Chondrocyte (in vitro differentiated cells): ENCODE results near the gene FBXO2. TPM values are rescaled to one million over a fixed set of nuclear protein-coding genes. Genes with fewer than 3 reads are reported as not detected.

Experiments used
- DNase-seq: peaks from one replicate; pipeline ENCODE4 v3.0.0; 2021; ENCODE audit warnings: mixed read lengths, low spot score
- H3K27ac Mint-ChIP-seq: one replicate; pipeline ENCODE4 v1.8.0; 2021; ENCODE audit warnings: mild to moderate bottlenecking, moderate library complexity, mixed read lengths; ENCODE audit not compliant: unreplicated experiment
- H3K27me3 Mint-ChIP-seq: 2 replicates; pipeline ENCODE4 v1.8.0; 2021; ENCODE audit warnings: low read depth, mixed read lengths
- H3K36me3 Mint-ChIP-seq: 2 replicates; pipeline ENCODE4 v1.8.0; 2021; ENCODE audit warnings: low read depth, mixed read lengths
- H3K4me1 Mint-ChIP-seq: 2 replicates; pipeline ENCODE4 v1.8.0; 2021; ENCODE audit warnings: low read depth, mild to moderate bottlenecking, mixed read lengths
- H3K4me3 Mint-ChIP-seq: one replicate; pipeline ENCODE4 v1.8.0; 2021; ENCODE audit warnings: mild to moderate bottlenecking, moderate library complexity, mixed read lengths; ENCODE audit not compliant: unreplicated experiment
- H3K9me3 Mint-ChIP-seq: 2 replicates; pipeline ENCODE4 v1.8.0; 2021; ENCODE audit warnings: low read depth, mixed read lengths
- total RNA-seq: library from RNA; stranded (reverse); gene quantifications from 3 replicates; pipeline ENCODE4 v1.2.1, GENCODE V29; 2021
- TF ChIP-seq, protein P1 (sequence below): fragments of 200-600 bp; sonication (generic); IDR thresholded peaks from 2 replicates; pipeline ENCODE4 v1.5.0; 2021; ENCODE audit warnings: antibody characterized with exemption, mild to moderate bottlenecking, moderate library complexity

The FBXO2 gene
- total RNA-seq, 1 donor from 2014 or later: 1.6 TPM

GRCh38 chr1:11668516-11668915 is 14.3 kb upstream of the FBXO2 start:
- no peak overlapping the region for H3K27ac Mint-ChIP-seq
- peaks cover 3% of the 10 kb centered on the region for H3K4me1 Mint-ChIP-seq
- no peaks in the 10 kb centered on the region for H3K9me3 Mint-ChIP-seq
- no peak overlapping the region for H3K4me3 Mint-ChIP-seq
- H3K36me3 Mint-ChIP-seq: peaks cover 7% of the 10 kb centered on the region
- TF ChIP-seq, protein P1, sequence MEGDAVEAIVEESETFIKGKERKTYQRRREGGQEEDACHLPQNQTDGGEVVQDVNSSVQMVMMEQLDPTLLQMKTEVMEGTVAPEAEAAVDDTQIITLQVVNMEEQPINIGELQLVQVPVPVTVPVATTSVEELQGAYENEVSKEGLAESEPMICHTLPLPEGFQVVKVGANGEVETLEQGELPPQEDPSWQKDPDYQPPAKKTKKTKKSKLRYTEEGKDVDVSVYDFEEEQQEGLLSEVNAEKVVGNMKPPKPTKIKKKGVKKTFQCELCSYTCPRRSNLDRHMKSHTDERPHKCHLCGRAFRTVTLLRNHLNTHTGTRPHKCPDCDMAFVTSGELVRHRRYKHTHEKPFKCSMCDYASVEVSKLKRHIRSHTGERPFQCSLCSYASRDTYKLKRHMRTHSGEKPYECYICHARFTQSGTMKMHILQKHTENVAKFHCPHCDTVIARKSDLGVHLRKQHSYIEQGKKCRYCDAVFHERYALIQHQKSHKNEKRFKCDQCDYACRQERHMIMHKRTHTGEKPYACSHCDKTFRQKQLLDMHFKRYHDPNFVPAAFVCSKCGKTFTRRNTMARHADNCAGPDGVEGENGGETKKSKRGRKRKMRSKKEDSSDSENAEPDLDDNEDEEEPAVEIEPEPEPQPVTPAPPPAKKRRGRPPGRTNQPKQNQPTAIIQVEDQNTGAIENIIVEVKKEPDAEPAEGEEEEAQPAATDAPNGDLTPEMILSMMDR: no peak
- no peak for DNase-seq
- H3K27me3 Mint-ChIP-seq: no peaks in the 10 kb centered on the region

DNA sequence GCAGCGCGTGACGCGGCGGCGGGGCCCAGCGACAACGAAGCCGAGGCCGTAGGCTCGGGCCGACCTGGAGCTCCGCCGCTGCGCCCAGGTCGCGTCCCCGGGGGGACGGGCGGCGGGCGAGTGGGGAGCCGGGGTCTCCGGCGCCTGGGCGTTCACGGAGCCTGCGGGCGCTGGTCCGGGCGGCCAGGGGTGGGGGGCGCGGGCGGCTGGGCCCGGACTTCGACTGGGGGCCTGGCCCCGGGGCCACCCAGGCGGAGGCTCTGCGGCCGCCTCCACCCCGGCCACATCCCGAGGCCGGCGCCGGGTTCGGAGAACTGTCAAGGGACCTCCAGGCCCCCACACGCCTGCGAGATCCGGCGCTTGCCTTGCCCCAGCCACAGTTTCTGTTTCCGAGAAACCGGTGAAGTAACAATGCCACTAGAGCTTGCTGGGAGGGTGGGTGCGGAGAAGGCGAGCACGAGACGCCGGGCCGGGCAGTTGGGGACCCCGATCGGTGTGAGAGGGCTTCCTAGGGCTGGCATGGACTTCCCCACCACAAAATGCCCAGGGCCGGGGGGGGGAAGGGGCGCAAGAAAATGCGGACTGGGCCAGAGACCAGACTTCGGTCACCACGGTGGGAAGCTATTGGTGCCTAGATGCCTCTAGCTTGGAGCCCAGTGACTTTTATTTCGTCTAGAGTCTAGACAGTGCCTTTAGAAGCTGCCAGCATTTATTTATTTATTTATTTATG is 10.3 kb upstream of the FBXO2 start:
- H3K27me3 Mint-ChIP-seq: no peaks in the 10 kb centered on the region
- H3K36me3 Mint-ChIP-seq: peaks cover 8% of the 10 kb centered on the region
- DNase-seq: no peak
- H3K9me3 Mint-ChIP-seq: no peaks in the 10 kb centered on the region
- peak overlapping the region; percentile 61 for H3K27ac Mint-ChIP-seq
- H3K4me3 Mint-ChIP-seq: peak overlapping the region; percentile 77
- TF ChIP-seq, protein P1: peak; percentile 55
- peaks cover 3% of the 10 kb centered on the region for H3K4me1 Mint-ChIP-seq

- Mint-ChIP-seq H3K27ac (no peak overlapping the region), H3K27me3 (no peaks in the 10 kb centered on the region), H3K9me3 (no peaks in the 10 kb centered on the region), H3K4me3 (no peak overlapping the region), H3K36me3 (peaks cover 8% of the 10 kb centered on the region), H3K4me1 (no peaks in the 10 kb centered on the region)
- TF ChIP-seq, protein P1: no peak
- no peak for DNase-seq
Measured at GRCh38 chr1:11661103-11661502, 6.9 kb upstream of the FBXO2 start.

- Mint-ChIP-seq H3K4me3 (no peak overlapping the region), H3K27me3 (no peaks in the 10 kb centered on the region), H3K9me3 (no peaks in the 10 kb centered on the region), H3K4me1 (peaks cover 7% of the 10 kb centered on the region), H3K27ac (no peak overlapping the region), H3K36me3 (peaks cover 8% of the 10 kb centered on the region)
- DNase-seq: no peak
- TF ChIP-seq, protein P1: no peak
Measured at GRCh38 chr1:11659748-11660147, 5.5 kb upstream of the FBXO2 start.

- DNase-seq: no peak
- H3K9me3 Mint-ChIP-seq: no peaks in the 10 kb centered on the region
- peaks cover 7% of the 10 kb centered on the region for H3K4me1 Mint-ChIP-seq
- no peaks in the 10 kb centered on the region for H3K27me3 Mint-ChIP-seq
- H3K36me3 Mint-ChIP-seq: peaks cover 8% of the 10 kb centered on the region
- no peak overlapping the region for H3K4me3 Mint-ChIP-seq
- TF ChIP-seq, protein P1: no peak
- no peak overlapping the region for H3K27ac Mint-ChIP-seq
Measured at GRCh38 chr1:11658542-11658941, 4.3 kb upstream of the FBXO2 start.
